Measurements from ENCODE around the gene ZBTB16. TPM values are rescaled to one million over a fixed set of nuclear protein-coding genes. Genes with fewer than 3 reads are reported as not detected.

The ZBTB16 gene
- total RNA-seq, 5 donors from 2014 or later (not counting 1 experiment from before 2014, with no cell fraction given) = 8.3 to 20.5 (median 12.4) TPM

- Mint-ChIP-seq H3K27ac (peak overlapping the region in 1 of 2 donors; percentile 1), H3K4me1 (peaks cover 36 to 45% (median 36%) of the 10 kb centered on the region in 3 donors), H3K9me3 (no peaks in the 10 kb centered on the region), H3K4me3 (no peak overlapping the region), H3K27me3 (no peaks in the 10 kb centered on the region), H3K36me3 (peaks cover 5% of the 10 kb centered on the region)
- Histone ChIP-seq H3K4me1 (ENCODE audit: control insufficient read depth in 1 of 2, extremely low read depth in 1 of 2, insufficient read depth in 2 of 2, low read length in 2 of 2) (peaks cover 0 to 3% of the 10 kb centered on the region in 2 experiments), H3K27me3 (replicated peaks in 1 of 2; ENCODE audit: control insufficient read depth in 2 of 2, extremely low read depth in 1 of 2, insufficient read depth in 2 of 2, low read length in 1 of 2) (no peaks in the 10 kb centered on the region), H3K27ac (ENCODE audit: low read length) (no peak overlapping the region), H3K4me3 (ENCODE audit: control insufficient read depth in 1 of 2, extremely low read depth in 1 of 2, low read length in 1 of 2) (no peak overlapping the region), H3K9me3 (no peaks in the 10 kb centered on the region), H3K36me3 (ENCODE audit: control insufficient read depth in 2 of 2, extremely low read depth in 1 of 2, insufficient read depth in 1 of 2, low read length in 1 of 2) (no peaks in the 10 kb centered on the region)
- ChIA-PET CTCF (no interaction called here), POLR2A (interaction anchor here in 1 of 2 donors (0.6 kb wide), 1 partner anchor 46 kb away, joined by 3 read pairs; no protein-coding TSS in a partner anchor)
- no peak for ATAC-seq (replicated peaks in 1 of 4)
- no peak for DNase-seq
- WGBS (ENCODE audit: insufficient coverage) = no CpG with 5 or more reads among the region's 2 CpGs
Observed at GRCh38 chr11:114145166-114145775, 85.8 kb downstream of the ZBTB16 start.

DNA sequence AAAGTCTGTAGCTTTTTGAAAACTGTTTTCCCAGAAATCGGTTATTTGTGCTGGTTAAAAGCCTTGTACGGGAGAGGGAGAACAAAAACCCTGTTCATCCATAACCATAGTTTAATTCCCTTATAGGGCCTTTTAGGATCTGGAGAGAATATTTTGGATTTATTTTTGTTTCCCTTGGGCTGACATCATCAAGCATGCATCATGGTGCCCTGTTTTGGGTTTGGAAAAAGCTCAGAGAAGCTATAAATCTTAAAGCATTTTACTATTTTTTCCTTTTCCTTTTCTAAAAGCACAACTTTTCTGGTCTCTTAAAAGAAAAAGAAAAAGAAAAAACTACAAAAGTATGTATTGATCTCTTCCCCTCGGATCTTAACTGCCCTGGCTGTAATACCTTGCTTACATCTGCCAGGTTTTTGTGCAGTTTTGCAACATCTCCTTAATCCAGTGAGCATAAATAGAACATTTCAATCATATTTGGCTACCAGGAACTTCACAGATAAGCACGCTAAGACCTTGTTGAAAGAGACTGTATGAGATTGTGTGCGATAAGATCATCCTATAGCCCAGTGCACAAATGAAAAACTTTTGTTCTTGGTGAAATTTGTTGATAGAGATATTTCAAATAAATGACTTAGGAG is 88.0 kb downstream of the ZBTB16 start:
- Histone ChIP-seq H3K9me3 (no peaks in the 10 kb centered on the region), H3K4me3 (ENCODE audit: control insufficient read depth in 1 of 2, extremely low read depth in 1 of 2, low read length in 1 of 2) (no peak overlapping the region), H3K27me3 (replicated peaks in 1 of 2; ENCODE audit: control insufficient read depth in 2 of 2, extremely low read depth in 1 of 2, insufficient read depth in 2 of 2, low read length in 1 of 2) (no peaks in the 10 kb centered on the region), H3K36me3 (ENCODE audit: control insufficient read depth in 2 of 2, extremely low read depth in 1 of 2, insufficient read depth in 1 of 2, low read length in 1 of 2) (no peaks in the 10 kb centered on the region), H3K27ac (ENCODE audit: low read length) (no peak overlapping the region), H3K4me1 (ENCODE audit: control insufficient read depth in 1 of 2, extremely low read depth in 1 of 2, insufficient read depth in 2 of 2, low read length in 2 of 2) (peaks cover 0 to 3% of the 10 kb centered on the region in 2 experiments)
- Mint-ChIP-seq H3K27ac (peak overlapping the region in 1 of 2 donors; percentile 81), H3K27me3 (no peaks in the 10 kb centered on the region), H3K36me3 (no peaks in the 10 kb centered on the region), H3K4me1 (peaks cover 38 to 56% (median 45%) of the 10 kb centered on the region in 3 donors), H3K4me3 (no peak overlapping the region), H3K9me3 (no peaks in the 10 kb centered on the region)
- DNase-seq (no peak), ATAC-seq (replicated peaks in 1 of 4) (no peak)
- WGBS (ENCODE audit: insufficient coverage) = no CpG with 5 or more reads among the region's 5 CpGs
- POLR2A ChIA-PET = interaction anchor here in 1 of 2 donors (0.6 kb wide), 1 partner anchor 269 kb away, joined by 6 read pairs; no protein-coding TSS in a partner anchor
- CTCF ChIA-PET = no interaction called here

GRCh38 chr11:114148013-114148382 is 88.5 kb downstream of the ZBTB16 start:
- Mint-ChIP-seq H3K4me1 (peaks cover 38 to 60% (median 49%) of the 10 kb centered on the region in 3 donors), H3K27me3 (no peaks in the 10 kb centered on the region)
- POLR2A ChIA-PET = no interaction called here

GRCh38 chr11:114149689-114150407 is 90.3 kb downstream of the ZBTB16 start:
- CTCF ChIA-PET = no interaction called here
- Mint-ChIP-seq H3K27me3 (no peaks in the 10 kb centered on the region), H3K9me3 (no peaks in the 10 kb centered on the region), H3K4me1 (peaks cover 43 to 50% (median 49%) of the 10 kb centered on the region in 3 donors), H3K4me3 (no peak overlapping the region), H3K27ac (peak overlapping the region; percentile 16 to 25), H3K36me3 (no peaks in the 10 kb centered on the region)
- no peaks in the 10 kb centered on the region for H3K9me3 ChIP-seq
- H3K36me3 ChIP-seq (ENCODE audit: control insufficient read depth in 2 of 2, extremely low read depth in 1 of 2, insufficient read depth in 1 of 2, low read length in 1 of 2) = no peaks in the 10 kb centered on the region
- POLR2A ChIA-PET = no interaction called here
- H3K27me3 ChIP-seq (replicated peaks in 1 of 2; ENCODE audit: control insufficient read depth in 2 of 2, extremely low read depth in 1 of 2, insufficient read depth in 2 of 2, low read length in 1 of 2) = no peaks in the 10 kb centered on the region
- ATAC-seq (replicated peaks in 1 of 4) (no peak), DNase-seq (no peak)
- WGBS (ENCODE audit: insufficient coverage) = no CpG with 5 or more reads among the region's 3 CpGs
- H3K4me1 ChIP-seq (ENCODE audit: control insufficient read depth in 1 of 2, extremely low read depth in 1 of 2, insufficient read depth in 2 of 2, low read length in 2 of 2) = peaks cover 0 to 3% of the 10 kb centered on the region in 2 experiments
- no peak overlapping the region for H3K27ac ChIP-seq (ENCODE audit: low read length)
- H3K4me3 ChIP-seq (ENCODE audit: control insufficient read depth in 1 of 2, extremely low read depth in 1 of 2, low read length in 1 of 2) = no peak overlapping the region

More at GRCh38 chr11:114148013-114148382, 88.5 kb downstream of the ZBTB16 start:
- Histone ChIP-seq H3K9me3 (no peaks in the 10 kb centered on the region), H3K27ac (ENCODE audit: low read length) (no peak overlapping the region), H3K27me3 (replicated peaks in 1 of 2; ENCODE audit: control insufficient read depth in 2 of 2, extremely low read depth in 1 of 2, insufficient read depth in 2 of 2, low read length in 1 of 2) (no peaks in the 10 kb centered on the region), H3K4me3 (ENCODE audit: control insufficient read depth in 1 of 2, extremely low read depth in 1 of 2, low read length in 1 of 2) (no peak overlapping the region), H3K4me1 (ENCODE audit: control insufficient read depth in 1 of 2, extremely low read depth in 1 of 2, insufficient read depth in 2 of 2, low read length in 2 of 2) (peaks cover 0 to 3% of the 10 kb centered on the region in 2 experiments), H3K36me3 (ENCODE audit: control insufficient read depth in 2 of 2, extremely low read depth in 1 of 2, insufficient read depth in 1 of 2, low read length in 1 of 2) (no peaks in the 10 kb centered on the region)
- WGBS (ENCODE audit: insufficient coverage) = 56% methylated on average over 5 of the region's 5 CpGs
- Mint-ChIP-seq H3K9me3 (no peaks in the 10 kb centered on the region), H3K27ac (peak overlapping the region in 1 of 2 donors; percentile 81), H3K36me3 (no peaks in the 10 kb centered on the region), H3K4me3 (no peak overlapping the region)
- no peak for DNase-seq
- CTCF ChIA-PET = no interaction called here
- ATAC-seq (replicated peaks in 1 of 4) = peak in 1 of 4 experiments; percentile 39

- Histone ChIP-seq H3K36me3 (ENCODE audit: control insufficient read depth in 2 of 2, extremely low read depth in 1 of 2, insufficient read depth in 1 of 2, low read length in 1 of 2) (no peaks in the 10 kb centered on the region), H3K9me3 (no peaks in the 10 kb centered on the region), H3K27ac (ENCODE audit: low read length) (no peak overlapping the region), H3K27me3 (replicated peaks in 1 of 2; ENCODE audit: control insufficient read depth in 2 of 2, extremely low read depth in 1 of 2, insufficient read depth in 2 of 2, low read length in 1 of 2) (no peaks in the 10 kb centered on the region), H3K4me3 (ENCODE audit: control insufficient read depth in 1 of 2, extremely low read depth in 1 of 2, low read length in 1 of 2) (no peak overlapping the region), H3K4me1 (ENCODE audit: control insufficient read depth in 1 of 2, extremely low read depth in 1 of 2, insufficient read depth in 2 of 2, low read length in 2 of 2) (peaks cover 0 to 3% of the 10 kb centered on the region in 2 experiments)
- POLR2A ChIA-PET = no interaction called here
- CTCF ChIA-PET = interaction anchor here (0.6 kb wide), 2 partner anchors 65 to 205 kb away, joined by 3 to 5 read pairs; no protein-coding TSS in a partner anchor
- Mint-ChIP-seq H3K9me3 (no peaks in the 10 kb centered on the region), H3K36me3 (no peaks in the 10 kb centered on the region), H3K4me3 (no peak overlapping the region), H3K4me1 (peaks cover 43 to 52% (median 49%) of the 10 kb centered on the region in 3 donors), H3K27ac (no peak overlapping the region), H3K27me3 (no peaks in the 10 kb centered on the region)
- DNase-seq = no peak
- no peak for ATAC-seq (replicated peaks in 1 of 4)
- WGBS (ENCODE audit: insufficient coverage) = 90% methylated on average over 6 of the region's 6 CpGs
Observed at GRCh38 chr11:114150671-114151070, 91.2 kb downstream of the ZBTB16 start.

DNA sequence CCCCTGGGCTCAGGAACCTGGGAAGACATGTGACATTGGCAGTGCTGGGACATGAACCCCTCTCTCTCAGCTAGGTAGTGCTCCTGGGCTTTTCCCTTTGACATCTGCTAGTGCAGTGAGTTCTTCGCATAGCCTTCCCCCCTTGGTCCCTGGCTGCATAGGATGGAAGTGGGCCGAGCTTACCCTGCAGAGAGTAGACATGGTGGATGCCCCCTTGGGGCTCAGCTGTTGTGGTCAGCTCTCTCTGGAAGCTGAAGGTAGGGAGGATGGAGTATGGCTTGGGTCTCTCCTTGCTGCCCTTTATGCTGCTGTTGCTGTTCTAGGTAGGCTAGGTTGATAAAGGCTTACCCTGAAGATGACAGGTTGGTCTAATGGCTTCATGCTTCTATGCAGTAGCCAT is 92.1 kb downstream of the ZBTB16 start:
- no peak overlapping the region for H3K27ac Mint-ChIP-seq
- H3K9me3 Mint-ChIP-seq = no peaks in the 10 kb centered on the region
- WGBS (ENCODE audit: insufficient coverage) = 100% methylated on average over 2 of the region's 2 CpGs
- CTCF ChIA-PET = no interaction called here
- Histone ChIP-seq H3K4me1 (ENCODE audit: control insufficient read depth in 1 of 2, extremely low read depth in 1 of 2, insufficient read depth in 2 of 2, low read length in 2 of 2) (peaks cover 0 to 3% of the 10 kb centered on the region in 2 experiments), H3K4me3 (ENCODE audit: control insufficient read depth in 1 of 2, extremely low read depth in 1 of 2, low read length in 1 of 2) (no peak overlapping the region), H3K27me3 (replicated peaks in 1 of 2; ENCODE audit: control insufficient read depth in 2 of 2, extremely low read depth in 1 of 2, insufficient read depth in 2 of 2, low read length in 1 of 2) (no peaks in the 10 kb centered on the region), H3K27ac (ENCODE audit: low read length) (no peak overlapping the region), H3K36me3 (ENCODE audit: control insufficient read depth in 2 of 2, extremely low read depth in 1 of 2, insufficient read depth in 1 of 2, low read length in 1 of 2) (no peaks in the 10 kb centered on the region), H3K9me3 (no peaks in the 10 kb centered on the region)
- DNase-seq (no peak), ATAC-seq (replicated peaks in 1 of 4) (no peak)
- no peak overlapping the region for H3K4me3 Mint-ChIP-seq
- no peaks in the 10 kb centered on the region for H3K27me3 Mint-ChIP-seq
- POLR2A ChIA-PET = no interaction called here
- H3K4me1 Mint-ChIP-seq = peaks cover 49 to 54% (median 53%) of the 10 kb centered on the region in 3 donors
- no peaks in the 10 kb centered on the region for H3K36me3 Mint-ChIP-seq
